K562 (cell line): Measurements from ENCODE around the gene PSMB4. TPM values are rescaled to one million over a fixed set of nuclear protein-coding genes. Genes with fewer than 3 reads are reported as not detected.
A peak's percentile ranks its signal among the peaks of the same experiment; 100 is the strongest.

ENCODE experiments used
- ASH1L ChIP-seq: fragments of 450-650 bp; IDR thresholded peaks from 2 replicates; pipeline ENCODE4 v1.6.1; 2018; ENCODE audit warnings: borderline replicate concordance, mild to moderate bottlenecking, low read depth; ENCODE audit not compliant: partially characterized antibody
- FIP1L1 ChIP-seq: fragments of 200-400 bp; formaldehyde crosslinking; IDR thresholded peaks from 2 replicates; pipeline ENCODE4 v1.6.1; 2018; ENCODE audit warnings: mild to moderate bottlenecking, low read depth, low read length; ENCODE audit not compliant: poor library complexity, severe bottlenecking
- FUS ChIP-seq: fragments of 200-400 bp; formaldehyde crosslinking; optimal IDR thresholded peaks from 2 replicates; pipeline ENCODE3; 2017; ENCODE audit warnings: low read depth, low read length
- IRF9 ChIP-seq: fragments of 450-650 bp; IDR thresholded peaks from 2 replicates; pipeline ENCODE4 v1.6.1; 2016; ENCODE audit warnings: missing biosample characterization, missing genetic modification characterization
- MYC ChIP-seq, 2 experiments: fragments of 250-450 bp in 1 of 2; sonication (Bioruptor Pico) in 1 of 2; IDR thresholded peaks; 2 replicates each; pipeline versions ENCODE4 v1.5.1 to v1.6.1; 2012 to 2021; ENCODE audit warnings: low read depth in 2 of 2, borderline replicate concordance in 1 of 2, improper control_type of control experiment in 1 of 2, low read length in 1 of 2, mild to moderate bottlenecking in 1 of 2, moderate library complexity in 1 of 2
- NCOA4 ChIP-seq: fragments of 450-650 bp; IDR thresholded peaks from 2 replicates; pipeline ENCODE4 v1.6.1; 2018; ENCODE audit warnings: mild to moderate bottlenecking; ENCODE audit not compliant: partially characterized antibody
- NFE2 ChIP-seq: IDR thresholded peaks from 2 replicates; pipeline ENCODE4 v1.6.1; 2014; ENCODE audit warnings: antibody characterized with exemption, low read depth
- SMARCA4 ChIP-seq: fragments of 450-650 bp; IDR thresholded peaks from 2 replicates; pipeline ENCODE4 v1.6.1; 2016
- TFAP4 ChIP-seq: sonication (generic); formaldehyde crosslinking; IDR thresholded peaks from 2 replicates; pipeline ENCODE4 v1.8.0; 2022; ENCODE audit warnings: missing genetic modification reagents, mild to moderate bottlenecking, moderate library complexity, borderline replicate concordance
- ZNF232 ChIP-seq: sonication (generic); formaldehyde crosslinking; IDR thresholded peaks from 2 replicates; pipeline ENCODE4 v1.8.0; 2022; ENCODE audit warnings: mild to moderate bottlenecking, missing genetic modification reagents
- ZNF263 ChIP-seq: sonication (generic); formaldehyde crosslinking; IDR thresholded peaks from 2 replicates; pipeline ENCODE4 v1.8.0; 2022; ENCODE audit warnings: mild to moderate bottlenecking, missing genetic modification reagents, borderline replicate concordance
- ZNF408 ChIP-seq: fragments of 250-450 bp; sonication (Bioruptor Pico); IDR thresholded peaks from 2 replicates; pipeline ENCODE4 v1.4.0; 2020; ENCODE audit warnings: low read depth, mild to moderate bottlenecking, moderate library complexity
- ZNF778 ChIP-seq: fragments of 450-650 bp; formaldehyde crosslinking; IDR thresholded peaks from 2 replicates; pipeline ENCODE4 v1.4.0; 2020; ENCODE audit warnings: mild to moderate bottlenecking, moderate library complexity
- polyA plus RNA-seq, 8 experiments: library from polyadenylated mRNA; depleted of rRNA in 4 of 8; stranded (reverse) in 5 of 8; unstranded in 3 of 8; fragments of >200 nt; fragmentation: Nextera tagmentation in 2 of 8; fragmentation: Illumina TruSeq in 1 of 8; extraction: Ambion mirVana in 2 of 8; extraction: Trizol in 1 of 8; gene quantifications; 2 replicates each; pipeline versions ENCODE4 v1.2.1 to v1.2.3, GENCODE V29; 2011 to 2014; ENCODE audit warnings: inconsistent platforms in 1 of 8, missing spikeins in 1 of 8
- total RNA-seq, 7 experiments: library from RNA; depleted of rRNA in 6 of 7; stranded (reverse); fragments of >200 nt in 6 of 7; fragmentation: Illumina TruSeq in 2 of 7; extraction: Trizol in 2 of 7; gene quantifications; 2 replicates each; pipeline versions ENCODE4 v1.2.1 to v1.2.3, GENCODE V29; 2011 to 2021; ENCODE audit warnings: low replicate concordance in 1 of 7
- TF ChIP-seq, protein P1 (sequence below), 2 experiments: IDR thresholded peaks in 1 of 2; conservative IDR thresholded peaks in 1 of 2; 2 replicates each; pipeline ENCODE4 v1.6.1; 2016; ENCODE audit warnings: low read depth in 2 of 2, mild to moderate bottlenecking in 1 of 2, missing compliant biosample characterization in 1 of 2, missing genetic modification characterization in 1 of 2, moderate library complexity in 1 of 2
- TF ChIP-seq, protein P2 (sequence below), 2 experiments: fragments of 200-800 bp in 1 of 2; sonication (Bioruptor generic) in 1 of 2; sonication (generic) in 1 of 2; formaldehyde crosslinking in 1 of 2; IDR thresholded peaks in 1 of 2; conservative IDR thresholded peaks in 1 of 2; 2 replicates each; pipeline versions ENCODE4 v1.5.0 to v1.6.1; 2016 to 2020; ENCODE audit warnings: missing compliant biosample characterization in 1 of 2, missing genetic modification characterization in 1 of 2, missing genetic modification reagents in 1 of 2
- TF ChIP-seq, protein P3 (sequence below): fragments of 200-800 bp; sonication (Bioruptor generic); IDR thresholded peaks from 2 replicates; pipeline ENCODE4 v1.6.1; 2017; ENCODE audit warnings: missing genetic modification characterization, missing compliant biosample characterization

PSMB4 gene
- total and polyA plus RNA-seq, 9 of the 15 experiments (the other 6 are each of a cell fraction or from before 2014, with no cell fraction given): 397 to 674 (median 475) TPM

GRCh38 chr1:151399324-151400171 is at the start of gene PSMB4 (continued):
- TF ChIP-seq, protein P1, sequence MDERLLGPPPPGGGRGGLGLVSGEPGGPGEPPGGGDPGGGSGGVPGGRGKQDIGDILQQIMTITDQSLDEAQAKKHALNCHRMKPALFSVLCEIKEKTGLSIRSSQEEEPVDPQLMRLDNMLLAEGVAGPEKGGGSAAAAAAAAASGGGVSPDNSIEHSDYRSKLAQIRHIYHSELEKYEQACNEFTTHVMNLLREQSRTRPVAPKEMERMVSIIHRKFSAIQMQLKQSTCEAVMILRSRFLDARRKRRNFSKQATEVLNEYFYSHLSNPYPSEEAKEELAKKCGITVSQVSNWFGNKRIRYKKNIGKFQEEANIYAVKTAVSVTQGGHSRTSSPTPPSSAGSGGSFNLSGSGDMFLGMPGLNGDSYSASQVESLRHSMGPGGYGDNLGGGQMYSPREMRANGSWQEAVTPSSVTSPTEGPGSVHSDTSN (CRISPR knock-in tag; IDR thresholded peaks at IDR 0.05; ENCODE audit: low read depth): no peak
- TF ChIP-seq, protein P1 (tag; conservative IDR thresholded peaks at IDR 0.05; ENCODE audit: low read depth): no peak
- no peak for TF ChIP-seq SMARCA4
- peak; percentile 43; the same call in 1 of the 2 replicates for TF ChIP-seq TFAP4
- no peak; the same call in 1 of the 2 replicates for TF ChIP-seq NFE2
- TF ChIP-seq NCOA4: no peak
- 0 out of 2 replicates have a peak, but pooled peaks have one; percentile 16 for TF ChIP-seq ZNF263 (CRISPR knock-in tag)
- peak; percentile 31; the same call in 1 of the 2 replicates for TF ChIP-seq MYC (IDR thresholded peaks at IDR 0.05; ENCODE audit: low read depth, low read length)
- 0 out of 2 replicates have a peak, but pooled peaks have one; percentile 38 for TF ChIP-seq MYC (CRISPR knock-in tag; IDR thresholded peaks at IDR 0.05; ENCODE audit: borderline replicate concordance, low read depth)
- TF ChIP-seq ZNF778 (CRISPR knock-in tag): no peak
- TF ChIP-seq ZNF232: no peak
- TF ChIP-seq FUS: no peak
- TF ChIP-seq, protein P2, sequence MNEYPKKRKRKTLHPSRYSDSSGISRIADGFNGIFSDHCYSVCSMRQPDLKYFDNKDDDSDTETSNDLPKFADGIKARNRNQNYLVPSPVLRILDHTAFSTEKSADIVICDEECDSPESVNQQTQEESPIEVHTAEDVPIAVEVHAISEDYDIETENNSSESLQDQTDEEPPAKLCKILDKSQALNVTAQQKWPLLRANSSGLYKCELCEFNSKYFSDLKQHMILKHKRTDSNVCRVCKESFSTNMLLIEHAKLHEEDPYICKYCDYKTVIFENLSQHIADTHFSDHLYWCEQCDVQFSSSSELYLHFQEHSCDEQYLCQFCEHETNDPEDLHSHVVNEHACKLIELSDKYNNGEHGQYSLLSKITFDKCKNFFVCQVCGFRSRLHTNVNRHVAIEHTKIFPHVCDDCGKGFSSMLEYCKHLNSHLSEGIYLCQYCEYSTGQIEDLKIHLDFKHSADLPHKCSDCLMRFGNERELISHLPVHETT (CRISPR knock-in tag; conservative IDR thresholded peaks at IDR 0.05 in 1 of 2, IDR thresholded peaks at IDR 0.05 in 1 of 2): peak in 1 of 2 experiments; percentile 54; a peak in 1 of 4 replicates
- TF ChIP-seq, protein P3, sequence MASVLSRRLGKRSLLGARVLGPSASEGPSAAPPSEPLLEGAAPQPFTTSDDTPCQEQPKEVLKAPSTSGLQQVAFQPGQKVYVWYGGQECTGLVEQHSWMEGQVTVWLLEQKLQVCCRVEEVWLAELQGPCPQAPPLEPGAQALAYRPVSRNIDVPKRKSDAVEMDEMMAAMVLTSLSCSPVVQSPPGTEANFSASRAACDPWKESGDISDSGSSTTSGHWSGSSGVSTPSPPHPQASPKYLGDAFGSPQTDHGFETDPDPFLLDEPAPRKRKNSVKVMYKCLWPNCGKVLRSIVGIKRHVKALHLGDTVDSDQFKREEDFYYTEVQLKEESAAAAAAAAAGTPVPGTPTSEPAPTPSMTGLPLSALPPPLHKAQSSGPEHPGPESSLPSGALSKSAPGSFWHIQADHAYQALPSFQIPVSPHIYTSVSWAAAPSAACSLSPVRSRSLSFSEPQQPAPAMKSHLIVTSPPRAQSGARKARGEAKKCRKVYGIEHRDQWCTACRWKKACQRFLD (CRISPR knock-in tag): no peak
- TF ChIP-seq FIP1L1: no peak
- peak; percentile 29 for TF ChIP-seq ASH1L
- no peak for TF ChIP-seq ZNF408 (CRISPR knock-in tag)
- peak; percentile 34; the same call in 1 of the 2 replicates for TF ChIP-seq IRF9
